ENCODE measurements around the gene RTRAF. TPM values are rescaled to one million over a fixed set of nuclear protein-coding genes. Genes with fewer than 3 reads are reported as not detected.

Gene RTRAF
- total RNA-seq, 1 experiment from 2014 or later: 350 TPM

- H3K4me2 ChIP-seq (ENCODE audit: insufficient read depth, insufficient read length, low read length): no peak overlapping the region
- no peaks in the 10 kb centered on the region for H3K9me3 Mint-ChIP-seq
- H3K27me3 ChIP-seq (ENCODE audit: insufficient read depth, low read length): no peaks in the 10 kb centered on the region
- peaks cover 1 to 5% of the 10 kb centered on the region in 2 experiments; a peak in 3 of 4 replicates for H3K4me1 Mint-ChIP-seq
- H3K79me2 ChIP-seq (ENCODE audit: insufficient read depth, low read length): no peaks in the 10 kb centered on the region; the same call in 1 of the 2 replicates
- H2BK120ac ChIP-seq (ENCODE audit: low read depth, low read length, poor library complexity, severe bottlenecking): no peak overlapping the region
- no peak overlapping the region for H3K14ac ChIP-seq (ENCODE audit: insufficient read depth, low read length)
- no peak overlapping the region for H2BK15ac ChIP-seq (ENCODE audit: low read depth, low read length)
- no peak overlapping the region for H3K23ac ChIP-seq (ENCODE audit: insufficient read length, low read depth, low read length)
- H4K20me1 ChIP-seq (ENCODE audit: control insufficient read depth, insufficient read depth, insufficient read length): no peaks in the 10 kb centered on the region
- no peak overlapping the region for H2BK20ac ChIP-seq (ENCODE audit: low read depth, low read length, poor library complexity, severe bottlenecking)
- H3K9ac ChIP-seq (ENCODE audit: extremely low read depth, insufficient read length, low read length): no peak overlapping the region
- no peaks in the 10 kb centered on the region for H3K79me1 ChIP-seq (ENCODE audit: insufficient read depth, low read depth, low read length, poor library complexity, severe bottlenecking)
- no peak for DNase-seq
- no CpG with 5 or more reads among the region's 1 CpG for WGBS (ENCODE audit: extremely low coverage, insufficient read length, low lambda C conversion rate)
- H3K4me1 ChIP-seq (ENCODE audit: insufficient read depth, low read length): no peaks in the 10 kb centered on the region
- no peak overlapping the region for H3T11ph ChIP-seq (ENCODE audit: low read length)
- H3K4me3 Mint-ChIP-seq: no peak overlapping the region
- no peak overlapping the region for H3K27ac Mint-ChIP-seq
- H4K91ac ChIP-seq (ENCODE audit: insufficient read length, low read depth, low read length): no peak overlapping the region
- TF ChIP-seq, protein P1, sequence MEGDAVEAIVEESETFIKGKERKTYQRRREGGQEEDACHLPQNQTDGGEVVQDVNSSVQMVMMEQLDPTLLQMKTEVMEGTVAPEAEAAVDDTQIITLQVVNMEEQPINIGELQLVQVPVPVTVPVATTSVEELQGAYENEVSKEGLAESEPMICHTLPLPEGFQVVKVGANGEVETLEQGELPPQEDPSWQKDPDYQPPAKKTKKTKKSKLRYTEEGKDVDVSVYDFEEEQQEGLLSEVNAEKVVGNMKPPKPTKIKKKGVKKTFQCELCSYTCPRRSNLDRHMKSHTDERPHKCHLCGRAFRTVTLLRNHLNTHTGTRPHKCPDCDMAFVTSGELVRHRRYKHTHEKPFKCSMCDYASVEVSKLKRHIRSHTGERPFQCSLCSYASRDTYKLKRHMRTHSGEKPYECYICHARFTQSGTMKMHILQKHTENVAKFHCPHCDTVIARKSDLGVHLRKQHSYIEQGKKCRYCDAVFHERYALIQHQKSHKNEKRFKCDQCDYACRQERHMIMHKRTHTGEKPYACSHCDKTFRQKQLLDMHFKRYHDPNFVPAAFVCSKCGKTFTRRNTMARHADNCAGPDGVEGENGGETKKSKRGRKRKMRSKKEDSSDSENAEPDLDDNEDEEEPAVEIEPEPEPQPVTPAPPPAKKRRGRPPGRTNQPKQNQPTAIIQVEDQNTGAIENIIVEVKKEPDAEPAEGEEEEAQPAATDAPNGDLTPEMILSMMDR (conservative IDR thresholded peaks at IDR 0.05): no peak
- H4K8ac ChIP-seq (replicated peaks; ENCODE audit: insufficient read length, low read depth, low read length): no peak overlapping the region
- no peak overlapping the region for H4K5ac ChIP-seq (ENCODE audit: insufficient read length, low read depth, low read length)
- H3K56ac ChIP-seq (ENCODE audit: insufficient read length, low read depth, low read length): no peak overlapping the region
- H3K18ac ChIP-seq (ENCODE audit: insufficient read length, low read depth, low read length): no peak overlapping the region
- no peaks in the 10 kb centered on the region for H3K9me3 ChIP-seq (ENCODE audit: control insufficient read depth, low read depth, low read length)
- no peak overlapping the region for H3K4ac ChIP-seq (ENCODE audit: low read depth, low read length)
- peaks cover 4% of the 10 kb centered on the region for H3K27me3 Mint-ChIP-seq (ENCODE audit: low read depth)
- no peak overlapping the region for H2AFZ ChIP-seq (ENCODE audit: low read length)
- H3K23me2 ChIP-seq (ENCODE audit: insufficient read length, low read depth, low read length, poor library complexity, severe bottlenecking): no peaks in the 10 kb centered on the region
- no peak overlapping the region for H3K27ac ChIP-seq (ENCODE audit: insufficient read length, low read depth, low read length)
- no peak overlapping the region for H2BK5ac ChIP-seq (ENCODE audit: insufficient read length, low read length)
- no peaks in the 10 kb centered on the region for H3K36me3 Mint-ChIP-seq (ENCODE audit: insufficient read depth in 1 of 3, low read depth in 3 of 3)
- H2BK12ac ChIP-seq (ENCODE audit: insufficient read length, low read depth, low read length): no peak overlapping the region
- H2AK5ac ChIP-seq (ENCODE audit: insufficient read length, low read length): no peak overlapping the region
Measured at GRCh38 chr14:52054678-52055077, 65.3 kb downstream of the RTRAF start.
